ENCODE data around the gene BNIPL.
A peak's percentile ranks its signal among the peaks of the same experiment; 100 is the strongest.

The BNIPL gene

GRCh38 chr1:151012684-151013471 is 23.5 kb upstream of the BNIPL start:
- DNase-seq (ENCODE audit: low read depth), result no peak
- no peak overlapping the region for H3K4me3 ChIP-seq (ENCODE audit: control insufficient read depth, low read depth, low read length)
- no peak for TF ChIP-seq CTCF (IDR thresholded peaks at IDR 0.05; ENCODE audit: control insufficient read depth, insufficient read depth, low read depth, low read length, missing control alignments)

GRCh38 chr1:151013518-151013917 is 22.9 kb upstream of the BNIPL start:
- no peak overlapping the region for H3K4me3 ChIP-seq (ENCODE audit: control insufficient read depth, low read depth, low read length)
- TF ChIP-seq CTCF (IDR thresholded peaks at IDR 0.05; ENCODE audit: control insufficient read depth, insufficient read depth, low read depth, low read length, missing control alignments), result no peak
- no peak for DNase-seq (ENCODE audit: low read depth)

GRCh38 chr1:151024540-151025146 is 11.7 kb upstream of the BNIPL start:
- TF ChIP-seq CTCF (IDR thresholded peaks at IDR 0.05; ENCODE audit: control insufficient read depth, insufficient read depth, low read depth, low read length, missing control alignments), result peak; percentile 81
- no peak overlapping the region for H3K4me3 ChIP-seq (ENCODE audit: control insufficient read depth, low read depth, low read length)
- no peak for DNase-seq (ENCODE audit: low read depth)

- no peak for DNase-seq (ENCODE audit: low read depth)
- no peak overlapping the region for H3K4me3 ChIP-seq (ENCODE audit: control insufficient read depth, low read depth, low read length)
- no peak for TF ChIP-seq CTCF (IDR thresholded peaks at IDR 0.05; ENCODE audit: control insufficient read depth, insufficient read depth, low read depth, low read length, missing control alignments)
Observed at GRCh38 chr1:151026460-151026859, 9.9 kb upstream of the BNIPL start.

GRCh38 chr1:151032164-151032563 is 4.2 kb upstream of the BNIPL start:
- DNase-seq (ENCODE audit: low read depth), result no peak
- no peak overlapping the region for H3K4me3 ChIP-seq (ENCODE audit: control insufficient read depth, low read depth, low read length)
- no peak for TF ChIP-seq CTCF (IDR thresholded peaks at IDR 0.05; ENCODE audit: control insufficient read depth, insufficient read depth, low read depth, low read length, missing control alignments)

DNA sequence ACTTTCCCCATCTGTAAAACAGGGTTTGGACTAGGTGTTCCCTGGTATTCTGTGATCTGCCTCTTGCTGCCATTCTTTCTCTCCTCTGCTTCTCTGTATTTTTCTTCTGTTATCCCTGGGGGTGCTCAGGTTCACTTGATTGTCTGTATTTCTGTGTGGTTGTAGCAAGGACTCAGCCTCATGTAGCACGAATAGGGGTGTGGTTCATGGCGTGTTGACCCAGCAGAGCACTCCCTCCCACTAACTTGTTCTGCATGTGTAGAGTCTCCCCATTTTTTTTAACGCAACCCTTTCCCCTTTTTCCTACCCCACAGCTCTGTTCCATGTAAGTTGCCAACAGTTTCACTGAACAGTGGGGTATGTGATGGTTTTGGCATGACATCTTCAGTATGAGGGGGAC is 1.2 kb upstream of the BNIPL start:
- no peak overlapping the region for H3K4me3 ChIP-seq (ENCODE audit: control insufficient read depth, low read depth, low read length)
- no peak for TF ChIP-seq CTCF (IDR thresholded peaks at IDR 0.05; ENCODE audit: control insufficient read depth, insufficient read depth, low read depth, low read length, missing control alignments)
- DNase-seq (ENCODE audit: low read depth), result no peak

Measured in AG09309 (cell line).